IMR-90 (cell line): ENCODE measurements around the gene ADCY2. TPM values are rescaled to one million over a fixed set of nuclear protein-coding genes. Genes with fewer than 3 reads are reported as not detected.

Experiments
- ATAC-seq: fragments of 200-7000 bp; cut with Tn5 transposase; 2 replicates; pipeline ENCODE4 v1.9.1; 2020; ENCODE audit warnings: low read depth, mild to moderate bottlenecking, moderate library complexity
- BruUV-seq: library from RNA; stranded (reverse); fragments of 400-500 nt; replicated peaks from 2 replicates; lab custom pipeline; 2021; lab: Mats Ljungman, UMichigan
- CTCF ChIA-PET: fragments of 300-600 bp; formaldehyde crosslinking; extraction: SDS; loops from one replicate; lab custom pipeline; 2021; ENCODE audit warnings: antibody characterized with exemption; lab: Yijun Ruan, JAX
- POLR2A ChIA-PET: fragments of 300-600 bp; sonication (Branson Sonifier 250); formaldehyde crosslinking; loops from one replicate; lab custom pipeline; 2022; ENCODE audit warnings: antibody characterized with exemption; ENCODE audit not compliant: unreplicated experiment; lab: Charles Lee
- DNase-seq: peaks from one replicate; pipeline ENCODE4 v3.0.0; 2013
- H2AFZ ChIP-seq: replicated peaks from 2 replicates; pipeline ENCODE3; 2013; ENCODE audit warnings: low read length, mild to moderate bottlenecking; ENCODE audit not compliant: poor library complexity
- H2AK5ac ChIP-seq: 2 replicates; pipeline ENCODE4 v1.6.1; 2013; ENCODE audit warnings: low read depth, low read length, inconsistent platforms
- H2AK9ac ChIP-seq: replicated peaks from 2 replicates; pipeline ENCODE3; 2013; ENCODE audit warnings: mild to moderate bottlenecking, low read depth, low read length, moderate library complexity; ENCODE audit not compliant: poor library complexity
- H2BK120ac ChIP-seq: 2 replicates; pipeline ENCODE4 v1.6.1; 2013; ENCODE audit warnings: low read depth, low read length, inconsistent platforms
- H2BK15ac ChIP-seq: 3 replicates; pipeline ENCODE4 v1.6.1; 2013; ENCODE audit warnings: low read depth, low read length, inconsistent platforms
- H2BK20ac ChIP-seq: 2 replicates; pipeline ENCODE4 v1.6.1; 2013; ENCODE audit warnings: low read depth, mild to moderate bottlenecking, inconsistent platforms, low read length, moderate library complexity
- H2BK5ac ChIP-seq: 2 replicates; pipeline ENCODE4 v1.6.1; 2013; ENCODE audit warnings: mild to moderate bottlenecking, low read depth, low read length, inconsistent platforms; ENCODE audit not compliant: poor library complexity, severe bottlenecking
- H3K14ac ChIP-seq: replicated peaks from 2 replicates; pipeline ENCODE4 v1.6.1; 2013; ENCODE audit warnings: low read depth, low read length, inconsistent platforms
- H3K18ac ChIP-seq: 2 replicates; pipeline ENCODE4 v1.6.1; 2013; ENCODE audit warnings: low read depth, low read length, control low read depth
- H3K23ac ChIP-seq: 2 replicates; pipeline ENCODE4 v1.6.1; 2013; ENCODE audit warnings: low read depth, low read length, inconsistent platforms
- H3K27ac ChIP-seq: 2 replicates; pipeline ENCODE4 v1.5.1; 2013; ENCODE audit warnings: mild to moderate bottlenecking, control low read depth, low read length; ENCODE audit not compliant: insufficient read depth
- H3K27me3 ChIP-seq: 2 replicates; pipeline ENCODE4 v1.6.1; 2013; ENCODE audit warnings: low read length; ENCODE audit not compliant: control insufficient read depth, insufficient read depth
- H3K36me3 ChIP-seq: 2 replicates; pipeline ENCODE4 v1.6.1; 2013; ENCODE audit warnings: low read length, mixed read lengths; ENCODE audit not compliant: control insufficient read depth, insufficient read depth
- H3K4ac ChIP-seq: 2 replicates; pipeline ENCODE4 v1.6.1; 2013; ENCODE audit warnings: low read depth, low read length, inconsistent platforms
- H3K4me1 ChIP-seq: 2 replicates; pipeline ENCODE4 v1.6.1; 2013; ENCODE audit warnings: low read length, mixed read lengths; ENCODE audit not compliant: control insufficient read depth, insufficient read depth
- H3K4me2 ChIP-seq: 2 replicates; pipeline ENCODE4 v1.6.1; 2013; ENCODE audit warnings: low read depth, mild to moderate bottlenecking, control low read depth, low read length, moderate library complexity
- H3K4me3 ChIP-seq: 2 replicates; pipeline ENCODE4 v1.5.1; 2013; ENCODE audit warnings: low read depth, mild to moderate bottlenecking, control low read depth, low read length, moderate library complexity; ENCODE audit not compliant: insufficient read depth
- H3K56ac ChIP-seq: 2 replicates; pipeline ENCODE4 v1.6.1; 2013; ENCODE audit warnings: low read length, inconsistent platforms; ENCODE audit not compliant: insufficient read depth; ENCODE audit errors: extremely low read depth
- H3K79me1 ChIP-seq, 2 experiments: 2 replicates each; pipeline ENCODE4 v1.6.1; 2013; ENCODE audit warnings: low read length in 2 of 2, inconsistent platforms in 1 of 2, low read depth in 1 of 2
- H3K9ac ChIP-seq: 2 replicates; pipeline ENCODE4 v1.6.1; 2013; ENCODE audit warnings: low read depth, low read length, control low read depth
- H3K9me1 ChIP-seq: 2 replicates; pipeline ENCODE4 v1.6.1; 2013; ENCODE audit warnings: low read length, inconsistent platforms; ENCODE audit not compliant: insufficient read depth
- H3K9me3 ChIP-seq: 2 replicates; pipeline ENCODE4 v1.6.1; 2013; ENCODE audit warnings: low read length; ENCODE audit not compliant: control insufficient read depth, insufficient read depth
- H4K20me1 ChIP-seq: 2 replicates; pipeline ENCODE4 v1.6.1; 2013; ENCODE audit warnings: low read length, inconsistent platforms; ENCODE audit not compliant: insufficient read depth
- H4K5ac ChIP-seq: 2 replicates; pipeline ENCODE4 v1.6.1; 2013; ENCODE audit warnings: mild to moderate bottlenecking, low read depth, low read length, control low read depth
- H4K8ac ChIP-seq, 2 experiments: 2 replicates each; pipeline ENCODE4 v1.6.1; 2013; ENCODE audit warnings: low read depth in 2 of 2, low read length in 2 of 2, control low read depth in 1 of 2, inconsistent platforms in 1 of 2
- H4K91ac ChIP-seq: 2 replicates; pipeline ENCODE4 v1.6.1; 2013; ENCODE audit warnings: low read depth, low read length, inconsistent platforms; ENCODE audit not compliant: insufficient read depth
- BHLHE40 ChIP-seq: fragments of 150-350 bp; IDR thresholded peaks from 2 replicates; pipeline ENCODE4 v1.6.1; 2016; ENCODE audit warnings: mild to moderate bottlenecking, low read depth, low read length
- CHD1 ChIP-seq: IDR thresholded peaks from 2 replicates; pipeline ENCODE4 v1.6.1; 2012; ENCODE audit warnings: low read depth, low read length, improper control_type of control experiment
- NFE2L2 ChIP-seq: fragments of 150-350 bp; IDR thresholded peaks from 2 replicates; pipeline ENCODE4 v1.6.1; 2016; ENCODE audit warnings: low read depth, mild to moderate bottlenecking, low read length
- RCOR1 ChIP-seq: IDR thresholded peaks from 2 replicates; pipeline ENCODE4 v1.6.1; 2012; ENCODE audit warnings: mild to moderate bottlenecking, low read length, improper control_type of control experiment; ENCODE audit not compliant: insufficient replicate concordance
- RFX5 ChIP-seq: IDR thresholded peaks from 2 replicates; pipeline ENCODE4 v1.8.0; 2012; ENCODE audit warnings: low read depth, mild to moderate bottlenecking, low read length, moderate library complexity
- SMC3 ChIP-seq: fragments of 150-350 bp; IDR thresholded peaks from 2 replicates; pipeline ENCODE4 v1.6.1; 2016; ENCODE audit warnings: low read depth, mild to moderate bottlenecking, antibody characterized with exemption, low read length, moderate library complexity
- USF2 ChIP-seq: fragments of 150-350 bp; IDR thresholded peaks from 2 replicates; pipeline ENCODE4 v1.6.1; 2017; ENCODE audit warnings: mild to moderate bottlenecking, antibody characterized with exemption, low read length, low read depth
- WGBS, 2 experiments: methylation state at CpG; one replicate each; pipeline versions ENCODE4 v1.1.5 to v1.1.7; 2013; ENCODE audit warnings: missing lambda C conversion rate in 2 of 2; ENCODE audit not compliant: insufficient read length in 1 of 2; ENCODE audit errors: extremely low coverage in 2 of 2; 5-methylcytosine and 5-hydroxymethylcytosine counted together
- dilution Hi-C: fragments of 300-500 bp; cut with HindIII; formaldehyde crosslinking; loops from one replicate; pipeline ENCODE4 v1.14.3; 2018; ENCODE audit warnings: low sequenced_read_pairs; ENCODE audit not compliant: unreplicated experiment
- in situ Hi-C: fragments of 300-500 bp; cut with MboI; formaldehyde crosslinking; loops from 3 replicates; pipeline ENCODE4 v1.14.3; 2019; ENCODE audit warnings: low sequenced_read_pairs, inconsistent platforms, mixed read lengths
- intact Hi-C: fragments of 100-400 bp; cut with micrococcal nuclease; formaldehyde crosslinking; loops from 2 replicates; pipeline ENCODE4 v1.10.0; 2022
- polyA plus RNA-seq, 3 experiments: library from polyadenylated mRNA; depleted of rRNA; stranded (reverse); fragments of >200 nt; gene quantifications; 2 replicates each; pipeline ENCODE4 v1.2.3, GENCODE V29; 2012; ENCODE audit warnings: low replicate concordance in 1 of 3
- total RNA-seq: library from RNA; depleted of rRNA; stranded (reverse); fragments of >200 nt; gene quantifications from 2 replicates; pipeline ENCODE4 v1.2.3, GENCODE V29; 2012

ADCY2 gene
- total and polyA plus RNA-seq, 2 of the 4 experiments (the other 2 are of a cell fraction), result not detected

GRCh38 chr5:7426284-7426683, 30.3 kb downstream of the ADCY2 start:
- TF ChIP-seq RCOR1 (no peak), USF2 (no peak), BHLHE40 (no peak), CHD1 (no peak), RFX5 (no peak), SMC3 (no peak), NFE2L2 (no peak)
- no peak for DNase-seq
- H4K91ac ChIP-seq, result no peak overlapping the region

More at GRCh38 chr5:7426284-7426683, 30.3 kb downstream of the ADCY2 start:
- Histone ChIP-seq H3K4me1 (no peaks in the 10 kb centered on the region), H3K27ac (no peak overlapping the region), H3K9me1 (no peaks in the 10 kb centered on the region), H4K8ac (no peak overlapping the region), H2AK5ac (no peak overlapping the region), H3K9ac (no peak overlapping the region), H3K14ac (no peak overlapping the region), H4K20me1 (no peaks in the 10 kb centered on the region), H2AK9ac (no peak overlapping the region), H4K5ac (no peak overlapping the region), H3K79me1 (no peaks in the 10 kb centered on the region), H2BK15ac (no peak overlapping the region), H3K4ac (no peak overlapping the region), H3K4me3 (no peak overlapping the region), H3K23ac (no peak overlapping the region), H3K4me2 (no peak overlapping the region), H2BK20ac (no peak overlapping the region), H3K9me3 (peaks cover 24% of the 10 kb centered on the region), H3K18ac (no peak overlapping the region), H3K56ac (no peak overlapping the region), H2BK120ac (no peak overlapping the region), H3K27me3 (no peaks in the 10 kb centered on the region), H2BK5ac (no peak overlapping the region), H2AFZ (no peak overlapping the region), H3K36me3 (no peaks in the 10 kb centered on the region)
- intact Hi-C loops (no loop called here), dilution Hi-C loops (no loop called here), in situ Hi-C loops (no loop called here)
- no CpG with 5 or more reads among the region's 4 CpGs for WGBS, 2 experiments
- no TSS peak for BruUV-seq
- no peak for ATAC-seq
- POLR2A ChIA-PET, result no interaction called here
- CTCF ChIA-PET, result no interaction called here
